HUES6 (cell line): Measurements from ENCODE around the gene TSLP.

ENCODE experiments used
- H3K27ac ChIP-seq: 2 replicates; pipeline ENCODE4 v1.7.0; 2013; ENCODE audit warnings: low read depth, mild to moderate bottlenecking, low read length, inconsistent platforms
- H3K27me3 ChIP-seq: 2 replicates; pipeline ENCODE4 v1.6.1; 2013; ENCODE audit warnings: low read length; ENCODE audit not compliant: control insufficient read depth, insufficient read depth
- H3K36me3 ChIP-seq: 2 replicates; pipeline ENCODE4 v1.6.1; 2013; ENCODE audit warnings: low read length; ENCODE audit not compliant: control insufficient read depth, insufficient read depth
- H3K4me1 ChIP-seq: 2 replicates; pipeline ENCODE4 v1.6.1; 2013; ENCODE audit warnings: low read length; ENCODE audit not compliant: control insufficient read depth, insufficient read depth
- H3K4me3 ChIP-seq: 2 replicates; pipeline ENCODE4 v1.5.1; 2013; ENCODE audit warnings: low read depth, low read length
- H3K9ac ChIP-seq: one replicate; pipeline ENCODE4 v1.6.1; 2013; ENCODE audit warnings: mild to moderate bottlenecking, low read length
- H3K9me3 ChIP-seq: 2 replicates; pipeline ENCODE4 v1.6.1; 2013; ENCODE audit warnings: low read depth, low read length; ENCODE audit not compliant: control insufficient read depth, insufficient read depth

The TSLP gene

GRCh38 chr5:111071413-111071812 is at the start of gene TSLP:
TSLP (plus strand) TSS chr5:111071713; CDS start chr5:111071891, 178 bp downstream.
- H3K9ac ChIP-seq, result no peak within 1 kb of the TSS
- peaks cover 76% of the 10 kb centered on the region for H3K27me3 ChIP-seq
- no peaks in the 10 kb centered on the region for H3K36me3 ChIP-seq
- H3K27ac ChIP-seq, result no peak within 1 kb of the TSS
- H3K4me3 ChIP-seq, result peak within 1 kb of the TSS; percentile 72
- peaks cover 10% of the 10 kb centered on the region; the same call in 1 of the 2 replicates for H3K4me1 ChIP-seq
- H3K9me3 ChIP-seq, result no peaks in the 10 kb centered on the region

GRCh38 chr5:111022301-111022700 is 49.2 kb upstream of the TSLP start:
- Histone ChIP-seq H3K9me3 (no peaks in the 10 kb centered on the region), H3K27ac (no peak overlapping the region), H3K27me3 (no peaks in the 10 kb centered on the region)

GRCh38 chr5:111028865-111029264 is 42.6 kb upstream of the TSLP start:
- Histone ChIP-seq H3K27me3 (no peaks in the 10 kb centered on the region), H3K4me1 (no peaks in the 10 kb centered on the region), H3K9ac (no peak overlapping the region), H3K9me3 (no peaks in the 10 kb centered on the region), H3K4me3 (no peak overlapping the region), H3K27ac (no peak overlapping the region), H3K36me3 (no peaks in the 10 kb centered on the region)

More at GRCh38 chr5:111022301-111022700, 49.2 kb upstream of the TSLP start:
- no peak overlapping the region for H3K4me3 ChIP-seq
- no peaks in the 10 kb centered on the region for H3K4me1 ChIP-seq
- no peaks in the 10 kb centered on the region for H3K36me3 ChIP-seq
- H3K9ac ChIP-seq, result no peak overlapping the region

- Histone ChIP-seq H3K4me1 (peaks cover 6% of the 10 kb centered on the region; the same call in 1 of the 2 replicates), H3K9me3 (no peaks in the 10 kb centered on the region), H3K4me3 (no peak overlapping the region), H3K36me3 (no peaks in the 10 kb centered on the region), H3K27ac (no peak overlapping the region), H3K27me3 (no peaks in the 10 kb centered on the region), H3K9ac (no peak overlapping the region)
Observed at GRCh38 chr5:111043712-111044506, 27.6 kb upstream of the TSLP start.

- H3K9ac ChIP-seq, result no peak overlapping the region
- H3K4me3 ChIP-seq, result no peak overlapping the region
- no peak overlapping the region for H3K27ac ChIP-seq
- no peaks in the 10 kb centered on the region for H3K9me3 ChIP-seq
- no peaks in the 10 kb centered on the region for H3K4me1 ChIP-seq
- no peaks in the 10 kb centered on the region for H3K27me3 ChIP-seq
- no peaks in the 10 kb centered on the region for H3K36me3 ChIP-seq
Observed at GRCh38 chr5:111058064-111058463, 13.4 kb upstream of the TSLP start.

- Histone ChIP-seq H3K27me3 (no peaks in the 10 kb centered on the region), H3K4me3 (no peak overlapping the region), H3K36me3 (no peaks in the 10 kb centered on the region), H3K9me3 (no peaks in the 10 kb centered on the region), H3K4me1 (no peaks in the 10 kb centered on the region), H3K9ac (no peak overlapping the region), H3K27ac (no peak overlapping the region)
Observed at GRCh38 chr5:111060169-111060568, 11.3 kb upstream of the TSLP start.

GRCh38 chr5:111061618-111062017 is 9.9 kb upstream of the TSLP start:
- no peaks in the 10 kb centered on the region for H3K4me1 ChIP-seq
- H3K27me3 ChIP-seq, result no peaks in the 10 kb centered on the region
- H3K36me3 ChIP-seq, result no peaks in the 10 kb centered on the region

GRCh38 chr5:111063709-111064322 is 7.7 kb upstream of the TSLP start:
- Histone ChIP-seq H3K36me3 (no peaks in the 10 kb centered on the region), H3K9ac (no peak overlapping the region), H3K4me1 (no peaks in the 10 kb centered on the region), H3K27me3 (peaks cover 20% of the 10 kb centered on the region), H3K9me3 (no peaks in the 10 kb centered on the region), H3K27ac (no peak overlapping the region), H3K4me3 (no peak overlapping the region)

More at GRCh38 chr5:111061618-111062017, 9.9 kb upstream of the TSLP start:
- Histone ChIP-seq H3K9ac (no peak overlapping the region), H3K9me3 (no peaks in the 10 kb centered on the region), H3K4me3 (no peak overlapping the region), H3K27ac (no peak overlapping the region)

- Histone ChIP-seq H3K9ac (no peak overlapping the region), H3K4me1 (peaks cover 6% of the 10 kb centered on the region; the same call in 1 of the 2 replicates), H3K36me3 (no peaks in the 10 kb centered on the region), H3K27ac (no peak overlapping the region), H3K9me3 (no peaks in the 10 kb centered on the region), H3K4me3 (no peak overlapping the region), H3K27me3 (peaks cover 46% of the 10 kb centered on the region)
Observed at GRCh38 chr5:111066261-111066938, 5.1 kb upstream of the TSLP start.

GRCh38 chr5:111068213-111068612 is 3.3 kb upstream of the TSLP start:
- Histone ChIP-seq H3K9ac (no peak overlapping the region), H3K9me3 (no peaks in the 10 kb centered on the region), H3K27ac (no peak overlapping the region), H3K36me3 (no peaks in the 10 kb centered on the region), H3K4me3 (no peak overlapping the region), H3K27me3 (peaks cover 64% of the 10 kb centered on the region), H3K4me1 (peaks cover 6% of the 10 kb centered on the region; the same call in 1 of the 2 replicates)

GRCh38 chr5:111069839-111070238 is 1.7 kb upstream of the TSLP start:
- Histone ChIP-seq H3K27ac (no peak overlapping the region), H3K9ac (no peak overlapping the region), H3K9me3 (no peaks in the 10 kb centered on the region), H3K36me3 (no peaks in the 10 kb centered on the region), H3K4me1 (peaks cover 10% of the 10 kb centered on the region; the same call in 1 of the 2 replicates), H3K27me3 (peaks cover 76% of the 10 kb centered on the region), H3K4me3 (peak overlapping the region; percentile 50)
